ENCODE results near the gene LONRF3. TPM values are rescaled to one million over a fixed set of nuclear protein-coding genes. Genes with fewer than 3 reads are reported as not detected.

The LONRF3 gene
- 1.5 TPM in 1 of 2 replicates, not detected in the other for total RNA-seq (ENCODE audit: low replicate concordance)

DNA sequence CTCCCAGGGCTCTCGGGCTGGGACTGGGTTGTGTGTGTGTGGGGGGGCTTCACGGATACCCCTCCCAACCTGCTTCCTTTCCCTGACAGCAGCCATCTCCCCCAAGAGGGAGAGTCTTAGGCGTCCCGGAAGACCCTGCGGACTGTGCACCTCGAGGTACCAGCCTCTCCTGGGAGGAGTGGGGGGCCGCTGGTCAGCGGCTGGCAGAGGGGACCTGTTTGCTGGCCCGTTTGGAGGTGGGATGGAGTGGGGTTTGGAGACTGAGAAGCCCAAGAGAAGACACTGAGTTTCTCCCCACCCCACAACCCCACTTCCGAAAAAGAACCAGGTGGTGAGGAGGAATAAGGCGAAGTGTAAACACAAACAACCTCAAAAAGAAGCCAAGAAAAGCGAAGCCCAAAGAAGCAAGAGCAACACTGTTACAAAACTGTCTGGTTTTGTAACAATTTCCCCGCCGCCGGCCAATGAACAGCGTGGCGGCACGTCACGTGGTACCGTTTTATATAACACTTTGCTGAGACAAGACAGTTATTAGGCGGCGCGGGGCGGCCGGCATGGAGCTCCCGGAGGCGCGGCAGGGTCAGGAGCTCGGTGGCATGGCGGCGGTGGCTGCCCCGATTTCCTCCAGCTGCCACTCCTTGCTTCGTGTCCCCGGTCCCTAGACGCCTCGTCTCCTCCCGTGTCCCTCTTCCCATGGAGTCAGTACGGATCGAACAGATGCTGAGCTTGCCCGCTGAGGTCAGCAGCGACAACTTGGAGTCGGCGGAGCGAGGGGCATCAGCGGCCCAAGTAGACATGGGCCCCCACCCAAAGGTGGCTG, at the start of gene LONRF3:
TSS of gene LONRF3 (plus strand) at position 531 of the 820 bp plus-strand sequence. CDS start at position 694, 163 bp downstream.
- peak; percentile 41 for DNase-seq (ENCODE audit: low read depth)
- peak within 1 kb of the TSS; percentile 31 for H3K4me3 ChIP-seq (ENCODE audit: low read depth, low read length)
- TF ChIP-seq, protein P1, sequence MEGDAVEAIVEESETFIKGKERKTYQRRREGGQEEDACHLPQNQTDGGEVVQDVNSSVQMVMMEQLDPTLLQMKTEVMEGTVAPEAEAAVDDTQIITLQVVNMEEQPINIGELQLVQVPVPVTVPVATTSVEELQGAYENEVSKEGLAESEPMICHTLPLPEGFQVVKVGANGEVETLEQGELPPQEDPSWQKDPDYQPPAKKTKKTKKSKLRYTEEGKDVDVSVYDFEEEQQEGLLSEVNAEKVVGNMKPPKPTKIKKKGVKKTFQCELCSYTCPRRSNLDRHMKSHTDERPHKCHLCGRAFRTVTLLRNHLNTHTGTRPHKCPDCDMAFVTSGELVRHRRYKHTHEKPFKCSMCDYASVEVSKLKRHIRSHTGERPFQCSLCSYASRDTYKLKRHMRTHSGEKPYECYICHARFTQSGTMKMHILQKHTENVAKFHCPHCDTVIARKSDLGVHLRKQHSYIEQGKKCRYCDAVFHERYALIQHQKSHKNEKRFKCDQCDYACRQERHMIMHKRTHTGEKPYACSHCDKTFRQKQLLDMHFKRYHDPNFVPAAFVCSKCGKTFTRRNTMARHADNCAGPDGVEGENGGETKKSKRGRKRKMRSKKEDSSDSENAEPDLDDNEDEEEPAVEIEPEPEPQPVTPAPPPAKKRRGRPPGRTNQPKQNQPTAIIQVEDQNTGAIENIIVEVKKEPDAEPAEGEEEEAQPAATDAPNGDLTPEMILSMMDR (IDR thresholded peaks at IDR 0.05; ENCODE audit: insufficient read depth, low read length): no peak

DNA sequence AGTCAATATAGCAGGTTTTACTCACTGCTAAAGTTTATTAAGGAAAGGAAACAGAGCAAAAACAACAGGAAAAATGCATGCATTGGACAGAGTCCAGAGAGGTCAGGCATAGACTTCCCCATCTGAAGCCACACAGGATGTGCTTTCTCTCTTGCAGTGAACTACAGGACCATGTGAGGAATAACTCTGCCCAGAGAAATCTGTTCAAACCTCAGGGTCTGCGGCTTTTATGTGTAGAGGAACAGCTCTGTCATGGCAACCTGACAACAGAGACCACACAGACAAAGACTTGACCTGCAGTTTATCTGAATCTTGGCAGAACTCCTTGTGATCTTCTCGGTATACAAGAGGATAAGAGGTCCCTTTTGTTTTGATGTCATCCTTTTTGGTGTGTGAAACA, 46.3 kb upstream of the LONRF3 start:
- no peak for DNase-seq (ENCODE audit: low read depth)
- TF ChIP-seq, protein P1 (IDR thresholded peaks at IDR 0.05; ENCODE audit: insufficient read depth, low read length): no peak
- no peak overlapping the region for H3K4me3 ChIP-seq (ENCODE audit: low read depth, low read length)

DNA sequence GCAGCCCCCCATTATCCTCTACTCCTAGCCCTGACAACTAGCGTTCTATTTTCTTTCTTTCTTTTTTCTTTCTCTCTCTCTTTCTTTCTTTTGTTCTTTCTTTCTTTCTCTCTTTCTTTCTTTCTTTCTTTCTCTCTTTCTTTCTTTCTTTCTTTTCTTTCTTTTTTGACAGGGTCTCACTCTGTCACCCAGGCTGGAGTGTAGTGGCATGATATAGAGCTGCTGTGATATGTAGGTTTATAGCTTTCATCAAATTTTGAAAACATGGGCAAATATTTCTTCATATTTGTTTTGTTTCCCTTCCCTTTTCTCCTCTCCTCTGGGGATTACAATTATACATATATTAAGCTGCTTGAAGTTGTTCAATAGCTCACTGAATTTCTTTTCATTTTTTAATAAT, 39.1 kb upstream of the LONRF3 start:
- no peak for DNase-seq (ENCODE audit: low read depth)
- H3K4me3 ChIP-seq (ENCODE audit: low read depth, low read length): no peak overlapping the region
- TF ChIP-seq, protein P1 (IDR thresholded peaks at IDR 0.05; ENCODE audit: insufficient read depth, low read length): no peak

DNA sequence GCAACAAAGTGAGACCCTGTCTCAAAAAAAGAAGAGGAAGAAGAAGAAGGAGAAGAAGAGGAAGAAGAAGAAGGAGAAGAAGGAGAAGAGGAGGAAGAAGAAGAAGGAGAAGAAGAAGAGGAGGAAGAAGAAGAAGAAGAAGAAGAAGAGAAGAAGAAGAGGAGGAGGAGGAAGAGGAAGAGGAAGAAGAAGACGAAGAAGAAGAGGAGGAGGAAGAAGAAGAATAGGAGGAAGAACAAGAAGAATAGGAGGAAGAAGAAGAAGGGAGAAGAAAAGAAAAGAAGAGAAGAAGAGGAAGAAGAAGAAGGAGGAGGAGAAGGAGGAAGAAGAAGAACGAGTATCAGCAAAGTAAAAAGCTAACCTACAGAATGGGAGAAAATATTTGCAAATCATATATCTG, 33.3 kb upstream of the LONRF3 start:
- TF ChIP-seq, protein P1 (IDR thresholded peaks at IDR 0.05; ENCODE audit: insufficient read depth, low read length): no peak
- H3K4me3 ChIP-seq (ENCODE audit: low read depth, low read length): no peak overlapping the region
- DNase-seq (ENCODE audit: low read depth): no peak

DNA sequence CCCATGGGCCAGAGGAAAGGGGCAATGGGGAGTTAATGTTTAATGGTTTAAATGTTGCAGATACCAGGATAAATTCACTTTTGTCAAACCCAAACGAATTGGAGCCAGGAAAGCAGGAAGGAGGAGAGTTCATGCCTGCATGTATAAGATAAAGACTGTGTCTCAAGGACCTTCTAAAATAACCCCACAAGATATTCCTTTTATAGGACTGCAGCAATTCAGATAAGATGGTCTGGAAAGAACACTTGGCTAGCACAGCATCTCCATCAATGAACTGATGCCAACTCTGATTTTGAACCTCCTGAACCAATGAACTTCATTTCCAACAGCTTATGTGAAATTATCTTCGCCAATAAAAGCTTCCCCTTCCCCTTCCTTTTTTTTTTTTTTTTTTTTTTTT, 31.3 kb upstream of the LONRF3 start:
- TF ChIP-seq, protein P1 (IDR thresholded peaks at IDR 0.05; ENCODE audit: insufficient read depth, low read length): no peak

DNA sequence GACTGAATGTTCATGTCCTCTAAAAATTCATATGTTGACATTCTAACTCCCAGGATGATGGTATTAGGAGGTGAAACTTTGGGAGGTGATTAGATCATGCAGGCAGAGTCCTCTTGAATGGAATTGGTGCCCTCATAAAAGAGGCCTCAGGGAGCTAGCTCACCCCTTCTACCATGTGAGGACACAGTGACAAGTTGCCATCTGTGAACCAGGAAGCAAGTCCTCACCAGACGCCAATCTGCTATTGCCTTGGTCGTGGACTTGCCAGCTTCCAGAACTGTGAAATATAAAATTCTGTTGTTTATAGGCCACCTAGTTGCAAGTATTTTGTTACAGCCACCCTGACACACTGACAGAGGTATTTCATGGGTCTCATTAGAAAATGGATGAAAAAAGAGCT, 28.5 kb upstream of the LONRF3 start:
- no peak overlapping the region for H3K4me3 ChIP-seq (ENCODE audit: low read depth, low read length)
- TF ChIP-seq, protein P1 (IDR thresholded peaks at IDR 0.05; ENCODE audit: insufficient read depth, low read length): no peak

More for the DNA sequence above, 31.3 kb upstream of the LONRF3 start:
- H3K4me3 ChIP-seq (ENCODE audit: low read depth, low read length): no peak overlapping the region
- DNase-seq (ENCODE audit: low read depth): no peak

More for the DNA sequence above, 28.5 kb upstream of the LONRF3 start:
- DNase-seq (ENCODE audit: low read depth): no peak
